ENCODE measurements around the gene SLC39A11.

DNA sequence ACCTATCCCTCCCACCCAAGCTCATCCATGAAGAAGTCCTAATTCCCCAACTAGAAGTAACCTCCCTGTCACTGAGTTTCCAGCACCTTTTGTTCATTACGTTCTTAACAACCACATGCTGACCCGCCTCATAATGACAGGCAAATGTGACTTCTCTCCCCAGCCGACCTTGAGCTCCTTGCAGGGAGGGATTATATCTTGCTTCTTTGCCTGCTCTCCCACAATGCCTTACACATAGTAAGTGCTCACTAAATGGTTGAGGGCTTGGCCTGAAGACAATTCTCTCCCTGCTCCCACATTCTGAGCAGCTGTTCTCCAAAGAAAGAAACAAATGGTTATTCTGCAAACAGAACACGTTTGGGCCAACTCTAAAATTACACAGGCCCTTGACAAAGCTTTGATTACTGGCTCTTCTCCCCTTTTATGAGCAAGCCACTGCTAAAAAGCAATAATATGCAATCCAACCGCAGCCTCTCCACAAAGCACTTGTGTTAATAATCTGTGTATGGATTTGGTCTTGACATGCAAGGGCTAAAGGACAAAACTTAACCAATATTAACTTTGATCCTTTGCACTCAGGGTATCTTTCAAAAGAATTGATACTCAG is 23.2 kb downstream of the SLC39A11 start:
- TF ChIP-seq POLR2A (IDR thresholded peaks at IDR 0.05), result no peak
- TF ChIP-seq POLR2AphosphoS5 (IDR thresholded peaks at IDR 0.05), result no peak
- TF ChIP-seq, protein P1, sequence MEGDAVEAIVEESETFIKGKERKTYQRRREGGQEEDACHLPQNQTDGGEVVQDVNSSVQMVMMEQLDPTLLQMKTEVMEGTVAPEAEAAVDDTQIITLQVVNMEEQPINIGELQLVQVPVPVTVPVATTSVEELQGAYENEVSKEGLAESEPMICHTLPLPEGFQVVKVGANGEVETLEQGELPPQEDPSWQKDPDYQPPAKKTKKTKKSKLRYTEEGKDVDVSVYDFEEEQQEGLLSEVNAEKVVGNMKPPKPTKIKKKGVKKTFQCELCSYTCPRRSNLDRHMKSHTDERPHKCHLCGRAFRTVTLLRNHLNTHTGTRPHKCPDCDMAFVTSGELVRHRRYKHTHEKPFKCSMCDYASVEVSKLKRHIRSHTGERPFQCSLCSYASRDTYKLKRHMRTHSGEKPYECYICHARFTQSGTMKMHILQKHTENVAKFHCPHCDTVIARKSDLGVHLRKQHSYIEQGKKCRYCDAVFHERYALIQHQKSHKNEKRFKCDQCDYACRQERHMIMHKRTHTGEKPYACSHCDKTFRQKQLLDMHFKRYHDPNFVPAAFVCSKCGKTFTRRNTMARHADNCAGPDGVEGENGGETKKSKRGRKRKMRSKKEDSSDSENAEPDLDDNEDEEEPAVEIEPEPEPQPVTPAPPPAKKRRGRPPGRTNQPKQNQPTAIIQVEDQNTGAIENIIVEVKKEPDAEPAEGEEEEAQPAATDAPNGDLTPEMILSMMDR (IDR thresholded peaks at IDR 0.05), result no peak
